ENCODE data around the gene FBXO36. TPM values are rescaled to one million over a fixed set of nuclear protein-coding genes. Genes with fewer than 3 reads are reported as not detected.

FBXO36 gene
- total RNA-seq, 6 experiments from 2014 or later = 1.3 to 2.9 (median 2.4) TPM

DNA sequence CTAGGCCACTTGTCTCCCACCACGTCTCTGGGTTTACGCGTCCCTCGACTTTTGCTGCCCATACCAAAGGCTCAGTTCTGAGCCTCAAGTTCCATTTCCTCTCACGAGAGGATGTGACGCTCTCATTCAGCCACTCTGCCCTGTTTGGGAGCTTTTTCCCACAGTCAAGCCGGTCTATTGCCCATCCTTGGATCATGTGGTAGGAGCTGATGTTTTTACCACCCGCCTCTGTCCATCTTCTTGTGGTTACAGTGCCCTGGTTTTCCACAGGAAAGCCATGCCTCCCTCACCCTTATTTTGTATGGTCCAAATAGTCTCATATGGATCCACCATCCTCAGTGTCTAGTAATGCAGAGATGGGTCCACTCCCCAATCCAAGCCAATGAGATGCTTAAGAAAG lies 20.4 kb downstream of the FBXO36 start:
- H3K27ac Mint-ChIP-seq = no peak overlapping the region
- H3K4me1 Mint-ChIP-seq (ENCODE audit: low read depth) = no peaks in the 10 kb centered on the region
- no peak overlapping the region for H3K4me3 Mint-ChIP-seq
- H3K9me3 Mint-ChIP-seq = peaks cover 3% of the 10 kb centered on the region; the same call in 1 of the 2 replicates
- peaks cover 3% of the 10 kb centered on the region; the same call in 1 of the 2 replicates for H3K36me3 Mint-ChIP-seq (ENCODE audit: low read depth)
- H3K27me3 Mint-ChIP-seq (ENCODE audit: insufficient read depth) = no peaks in the 10 kb centered on the region; the same call in 1 of the 2 replicates
- DNase-seq = no peak
- TF ChIP-seq, protein P1, sequence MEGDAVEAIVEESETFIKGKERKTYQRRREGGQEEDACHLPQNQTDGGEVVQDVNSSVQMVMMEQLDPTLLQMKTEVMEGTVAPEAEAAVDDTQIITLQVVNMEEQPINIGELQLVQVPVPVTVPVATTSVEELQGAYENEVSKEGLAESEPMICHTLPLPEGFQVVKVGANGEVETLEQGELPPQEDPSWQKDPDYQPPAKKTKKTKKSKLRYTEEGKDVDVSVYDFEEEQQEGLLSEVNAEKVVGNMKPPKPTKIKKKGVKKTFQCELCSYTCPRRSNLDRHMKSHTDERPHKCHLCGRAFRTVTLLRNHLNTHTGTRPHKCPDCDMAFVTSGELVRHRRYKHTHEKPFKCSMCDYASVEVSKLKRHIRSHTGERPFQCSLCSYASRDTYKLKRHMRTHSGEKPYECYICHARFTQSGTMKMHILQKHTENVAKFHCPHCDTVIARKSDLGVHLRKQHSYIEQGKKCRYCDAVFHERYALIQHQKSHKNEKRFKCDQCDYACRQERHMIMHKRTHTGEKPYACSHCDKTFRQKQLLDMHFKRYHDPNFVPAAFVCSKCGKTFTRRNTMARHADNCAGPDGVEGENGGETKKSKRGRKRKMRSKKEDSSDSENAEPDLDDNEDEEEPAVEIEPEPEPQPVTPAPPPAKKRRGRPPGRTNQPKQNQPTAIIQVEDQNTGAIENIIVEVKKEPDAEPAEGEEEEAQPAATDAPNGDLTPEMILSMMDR (IDR thresholded peaks at IDR 0.05) = no peak

DNA sequence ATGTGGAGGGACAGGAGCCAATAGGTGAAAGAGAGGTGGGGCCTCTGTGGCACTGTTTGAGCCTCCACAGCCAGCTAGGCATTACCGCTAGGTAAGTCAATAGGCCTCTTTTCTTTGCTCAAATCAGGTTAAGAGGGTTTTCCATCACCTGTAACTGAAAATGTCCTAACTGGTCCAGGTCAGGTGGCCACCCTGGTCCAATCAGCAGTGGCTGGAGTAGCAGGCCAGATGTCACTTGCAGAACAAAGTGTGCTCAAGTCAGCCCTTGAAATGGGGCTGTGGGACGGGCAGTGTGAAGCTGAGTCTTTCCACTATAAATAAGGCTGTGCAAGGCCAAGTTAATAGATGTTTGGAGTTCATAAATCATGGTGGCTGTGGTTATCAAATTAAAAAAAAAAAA lies 20.9 kb downstream of the FBXO36 start:
- DNase-seq = no peak
- Mint-ChIP-seq H3K27ac (no peak overlapping the region), H3K9me3 (no peaks in the 10 kb centered on the region), H3K36me3 (ENCODE audit: low read depth) (no peaks in the 10 kb centered on the region), H3K27me3 (ENCODE audit: insufficient read depth) (no peaks in the 10 kb centered on the region), H3K4me3 (no peak overlapping the region), H3K4me1 (ENCODE audit: low read depth) (no peaks in the 10 kb centered on the region)
- TF ChIP-seq, protein P1 (IDR thresholded peaks at IDR 0.05) = no peak

DNA sequence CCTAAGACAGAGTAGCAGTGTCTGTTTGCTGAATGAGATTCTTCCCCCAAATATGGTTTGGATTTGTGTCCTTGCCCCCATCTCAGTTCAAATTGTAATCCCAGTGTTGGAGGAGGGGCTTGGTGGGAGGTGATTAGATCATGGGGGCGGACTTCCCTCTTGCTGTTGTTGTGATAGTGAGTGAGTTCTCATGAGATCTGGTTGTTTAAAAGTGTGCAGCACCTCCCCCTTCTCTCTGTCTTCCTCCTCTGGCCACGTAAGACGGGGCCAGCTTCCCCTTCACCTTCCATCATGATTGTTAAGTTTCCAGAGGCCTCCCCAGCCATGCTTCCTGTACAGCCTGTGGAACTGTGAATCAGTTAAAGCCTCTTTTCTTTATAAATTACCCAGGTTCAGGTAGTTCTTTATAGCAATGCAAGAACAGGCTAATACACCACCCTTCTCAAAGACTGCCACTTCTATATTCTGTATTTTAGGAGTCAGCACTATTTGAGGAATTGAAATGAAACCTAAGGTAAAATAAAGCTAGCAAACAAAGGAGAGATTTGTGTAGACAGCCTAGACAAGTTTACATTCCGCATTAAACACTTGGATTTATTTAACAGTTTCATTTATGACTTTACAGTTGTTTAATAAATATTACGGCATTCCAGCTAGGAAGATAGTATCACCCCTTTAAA lies 21.6 kb downstream of the FBXO36 start:
- H3K4me1 Mint-ChIP-seq (ENCODE audit: low read depth) = no peaks in the 10 kb centered on the region
- H3K27ac Mint-ChIP-seq = no peak overlapping the region
- DNase-seq = no peak

DNA sequence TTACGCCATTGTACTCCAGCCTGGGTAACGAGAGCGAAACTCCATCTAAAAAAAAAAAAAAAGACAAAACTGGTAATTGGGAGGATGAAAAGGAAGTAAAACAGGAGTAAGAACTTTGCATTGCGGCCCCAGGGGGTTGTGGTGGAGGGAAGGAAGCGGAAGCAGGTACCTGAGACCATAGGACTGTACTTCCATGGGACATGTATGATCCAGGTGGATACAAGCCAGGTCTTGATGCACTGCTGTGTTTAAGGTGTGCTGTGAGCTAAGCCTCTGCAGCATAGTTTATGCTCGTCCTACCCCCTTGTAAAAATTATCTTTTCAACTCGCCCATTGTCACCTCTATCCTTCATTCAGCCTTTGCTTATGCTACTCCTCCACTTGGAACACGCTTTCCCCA lies 23.7 kb downstream of the FBXO36 start:
- TF ChIP-seq, protein P1 (IDR thresholded peaks at IDR 0.05) = no peak
- no peak overlapping the region for H3K4me3 Mint-ChIP-seq
- no peak overlapping the region for H3K27ac Mint-ChIP-seq
- no peaks in the 10 kb centered on the region for H3K9me3 Mint-ChIP-seq
- no peaks in the 10 kb centered on the region for H3K27me3 Mint-ChIP-seq (ENCODE audit: insufficient read depth)
- H3K36me3 Mint-ChIP-seq (ENCODE audit: low read depth) = no peaks in the 10 kb centered on the region
- no peak for DNase-seq
- H3K4me1 Mint-ChIP-seq (ENCODE audit: low read depth) = no peaks in the 10 kb centered on the region

More for the DNA sequence above, 21.6 kb downstream of the FBXO36 start:
- no peaks in the 10 kb centered on the region for H3K36me3 Mint-ChIP-seq (ENCODE audit: low read depth)
- no peaks in the 10 kb centered on the region for H3K27me3 Mint-ChIP-seq (ENCODE audit: insufficient read depth)
- TF ChIP-seq, protein P1 (IDR thresholded peaks at IDR 0.05) = no peak
- no peaks in the 10 kb centered on the region for H3K9me3 Mint-ChIP-seq
- H3K4me3 Mint-ChIP-seq = no peak overlapping the region

DNA sequence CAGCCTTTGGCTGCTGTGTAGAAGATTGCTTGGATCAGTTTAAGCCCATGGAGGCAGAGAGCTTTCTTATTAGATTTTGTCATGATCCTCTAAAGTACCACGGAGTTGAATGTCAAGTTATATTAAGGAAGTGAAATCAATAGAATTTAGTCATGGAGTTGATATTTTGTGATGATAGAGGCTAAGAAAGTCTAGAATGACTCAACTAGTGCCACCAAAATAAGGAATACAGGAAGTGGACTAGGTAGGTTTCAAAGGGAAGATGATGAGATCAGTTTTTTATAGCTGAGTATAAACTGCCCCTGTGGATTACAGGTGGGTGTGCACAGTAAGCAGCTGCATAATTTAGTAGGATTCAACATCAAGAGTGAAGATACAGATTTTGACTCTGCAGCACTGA lies 25.2 kb downstream of the FBXO36 start:
- H3K36me3 Mint-ChIP-seq (ENCODE audit: low read depth) = no peaks in the 10 kb centered on the region
- H3K4me3 Mint-ChIP-seq = no peak overlapping the region
- TF ChIP-seq, protein P1 (IDR thresholded peaks at IDR 0.05) = no peak
- no peak for DNase-seq
- no peaks in the 10 kb centered on the region for H3K4me1 Mint-ChIP-seq (ENCODE audit: low read depth)
- no peaks in the 10 kb centered on the region for H3K9me3 Mint-ChIP-seq
- H3K27ac Mint-ChIP-seq = no peak overlapping the region
- no peaks in the 10 kb centered on the region for H3K27me3 Mint-ChIP-seq (ENCODE audit: insufficient read depth)

Measured in HFFc6 (cell line).